Activated naive CD4-positive, alpha-beta T cell treated with Interleukin-2 at 50 U/mL for 16 hours (primary cell): ENCODE data around the gene AEBP2.
"Not testable (repeated sequence)": the region's sequence is repeated elsewhere in the genome, so short reads cannot be mapped to it uniquely, and the experiment has no call there.

Source experiments
- DNase-seq: peaks from one replicate; pipeline ENCODE4 v3.0.0-alpha.2; 2020

AEBP2 gene

DNA sequence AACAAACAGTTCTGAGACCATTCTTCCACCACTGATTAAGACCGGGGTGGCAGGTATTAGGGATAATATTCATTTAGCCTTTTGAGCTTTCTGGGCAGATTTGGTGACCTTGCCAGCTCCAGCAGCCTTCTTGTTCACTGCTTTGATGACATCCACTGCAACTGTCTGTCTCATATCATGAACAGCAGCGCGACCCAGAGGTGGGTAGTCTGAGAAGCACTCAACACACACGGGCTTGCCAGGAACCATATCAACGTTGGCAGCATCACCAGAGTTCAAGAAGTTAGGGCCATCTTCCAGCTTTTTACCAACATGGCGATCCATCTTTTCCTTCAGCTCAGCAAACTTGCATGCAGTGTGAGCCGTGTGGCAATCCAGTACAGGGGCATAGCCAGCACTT is 16.9 kb downstream of the AEBP2 start:
- DNase-seq = no peak

DNA sequence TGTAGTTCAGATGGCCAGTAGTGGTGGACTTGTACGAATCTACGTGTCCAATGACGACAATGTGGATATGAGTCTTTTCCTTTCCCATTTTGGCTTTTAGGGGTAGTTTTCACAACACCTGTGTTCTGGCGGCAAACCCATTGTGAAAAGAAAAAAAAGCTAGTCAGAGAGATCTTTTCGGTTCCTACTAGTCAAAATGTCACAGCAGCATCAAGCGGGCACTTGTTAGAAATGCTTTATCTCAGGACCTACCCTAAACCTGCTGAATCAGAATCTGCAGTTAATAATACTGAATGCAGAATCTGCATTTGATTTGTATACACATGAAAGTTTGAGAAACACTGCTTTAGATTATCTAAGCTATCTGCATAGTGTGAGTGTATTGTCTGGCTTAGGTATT is 18.3 kb downstream of the AEBP2 start:
- no peak for DNase-seq

DNA sequence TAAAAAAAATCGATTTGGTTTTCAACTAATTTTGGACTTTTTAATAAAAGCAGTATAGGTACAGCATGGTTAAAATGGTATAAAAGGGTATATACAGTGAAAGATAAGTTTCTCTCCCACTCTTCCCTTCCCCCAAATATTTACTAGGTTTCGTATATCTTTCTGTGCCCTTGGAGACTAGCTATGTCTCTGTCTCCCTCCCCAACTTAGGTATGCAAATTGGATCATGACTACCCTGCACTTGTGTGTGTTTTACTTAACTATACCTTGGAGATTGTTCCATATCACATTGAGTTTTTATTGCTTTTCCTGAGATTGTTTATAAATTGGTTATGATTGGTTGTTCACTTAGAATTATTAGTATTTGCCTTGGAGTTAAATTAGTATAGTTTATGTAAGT is 19.4 kb downstream of the AEBP2 start:
- no peak for DNase-seq

DNA sequence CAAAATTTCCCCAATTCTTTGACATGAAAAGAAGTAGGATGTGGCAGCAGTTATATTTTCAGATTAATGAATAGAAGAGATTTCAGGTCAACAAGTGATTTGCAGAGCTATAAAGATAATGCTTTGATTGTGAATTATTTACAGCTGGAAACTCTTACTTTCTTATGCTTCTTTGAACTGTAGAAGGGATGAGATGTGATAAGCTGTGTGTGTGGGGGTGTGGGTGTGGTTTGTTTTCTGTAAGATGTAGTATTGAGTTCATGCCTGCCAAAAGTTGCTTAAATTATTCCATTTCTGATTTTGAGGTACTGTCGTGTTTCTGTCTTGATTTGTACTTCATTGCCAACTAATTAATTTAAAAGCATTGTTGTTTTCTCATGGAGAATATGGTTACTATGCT is 22.7 kb downstream of the AEBP2 start:
- DNase-seq = no peak

DNA sequence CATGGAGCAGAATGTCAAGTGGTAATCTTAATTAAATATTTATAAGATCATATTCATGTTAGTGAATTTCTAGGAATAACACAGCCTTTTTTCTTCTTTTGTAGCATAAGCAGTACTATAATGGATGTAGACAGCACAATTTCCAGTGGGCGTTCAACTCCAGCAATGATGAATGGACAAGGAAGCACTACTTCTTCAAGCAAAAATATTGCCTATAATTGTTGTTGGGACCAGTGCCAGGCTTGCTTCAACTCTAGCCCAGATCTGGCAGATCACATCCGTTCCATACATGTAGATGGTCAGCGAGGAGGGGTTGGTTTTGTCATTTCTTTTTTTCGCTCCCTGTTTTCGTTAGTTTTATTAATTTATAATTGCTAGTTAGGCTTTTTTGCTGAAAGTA is 23.1 kb downstream of the AEBP2 start:
- no peak for DNase-seq

DNA sequence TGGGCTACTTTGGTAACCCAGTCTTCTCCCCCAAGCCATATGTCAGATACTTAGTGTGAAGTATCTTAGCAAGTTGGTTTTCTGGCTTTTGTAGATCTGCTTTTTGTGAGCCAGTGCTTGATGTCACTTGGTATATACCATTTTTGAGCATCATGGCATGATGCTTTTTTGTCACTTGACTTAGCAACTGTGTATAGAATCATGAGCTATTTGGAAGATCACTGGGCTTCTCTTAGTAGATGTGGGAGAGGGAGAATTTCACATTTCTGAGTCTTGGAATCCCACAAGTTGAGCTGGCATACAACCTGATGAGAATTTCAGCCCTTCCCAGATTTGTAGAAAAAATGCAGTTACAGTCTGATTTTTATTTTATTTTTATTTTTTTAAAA is 24.9 kb downstream of the AEBP2 start:
- DNase-seq = no peak

DNA sequence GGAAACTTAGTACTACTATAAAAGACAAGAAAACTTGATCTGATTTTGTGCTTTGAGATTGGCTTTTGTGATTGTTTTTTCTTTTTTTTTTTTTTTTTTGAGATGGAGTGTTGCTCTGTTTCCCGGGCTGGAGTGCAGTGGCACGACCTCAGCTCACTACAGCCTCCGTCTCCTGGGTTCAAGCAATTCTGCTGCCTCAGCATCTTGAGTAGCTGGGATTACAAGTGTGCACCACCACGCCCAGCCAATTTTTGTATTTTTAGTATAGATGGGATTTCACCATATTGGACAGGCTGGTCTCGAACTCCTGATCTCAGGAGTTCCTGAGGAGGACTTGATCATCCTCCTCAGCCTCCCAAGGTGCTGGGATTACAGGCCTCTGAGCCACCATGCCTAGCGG is 26.4 kb downstream of the AEBP2 start:
- no peak for DNase-seq

DNA sequence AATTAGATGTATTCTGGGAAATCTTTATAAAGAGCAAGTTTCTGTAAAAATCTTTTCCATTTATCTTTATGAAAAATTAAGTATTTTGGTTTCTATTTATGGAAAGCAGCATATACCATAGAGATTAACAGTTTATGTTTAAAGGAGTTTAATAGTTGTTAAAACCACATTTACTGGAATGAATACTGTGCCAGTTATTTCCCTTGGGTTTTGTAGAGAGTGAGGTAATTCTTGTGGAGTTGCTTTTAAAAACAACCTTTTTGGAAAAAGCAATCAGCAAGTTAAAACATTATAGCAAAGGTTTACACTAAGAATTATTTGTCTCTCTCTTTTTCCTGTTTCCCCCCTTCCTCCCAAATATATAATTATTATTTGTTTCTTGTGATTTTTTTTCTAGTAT is 34.9 kb downstream of the AEBP2 start:
- DNase-seq = no peak

DNA sequence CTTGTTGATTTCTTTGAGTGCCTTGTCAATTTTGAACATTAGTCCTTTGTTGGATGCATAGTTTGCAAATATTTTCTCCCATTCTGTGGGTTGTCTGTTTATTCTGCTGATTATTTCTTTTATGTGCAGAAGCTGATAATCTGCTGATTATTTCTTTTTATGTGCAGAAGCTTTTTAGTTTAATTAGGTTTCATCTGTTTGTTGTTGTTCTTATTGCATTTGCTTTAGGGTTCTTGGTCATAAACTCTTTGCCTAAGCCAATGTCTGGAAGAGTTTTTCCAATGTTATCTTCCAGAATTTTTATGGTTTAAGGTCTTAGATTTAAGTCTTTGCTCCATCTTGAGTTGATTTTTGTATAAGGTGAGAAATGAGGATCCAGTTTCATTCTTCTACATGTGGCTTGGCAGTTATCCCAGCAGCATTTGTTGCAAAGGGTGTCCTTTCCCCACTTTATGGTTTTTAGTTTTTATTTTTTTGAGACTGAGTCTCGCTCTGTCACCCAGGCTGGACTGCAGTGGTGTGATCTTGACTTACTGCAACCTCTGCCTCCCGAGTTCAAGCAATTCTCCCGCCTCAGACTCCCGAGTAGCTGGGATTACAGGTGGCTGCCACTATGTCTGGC is 36.7 kb downstream of the AEBP2 start:
- not testable (repeated sequence) for DNase-seq

DNA sequence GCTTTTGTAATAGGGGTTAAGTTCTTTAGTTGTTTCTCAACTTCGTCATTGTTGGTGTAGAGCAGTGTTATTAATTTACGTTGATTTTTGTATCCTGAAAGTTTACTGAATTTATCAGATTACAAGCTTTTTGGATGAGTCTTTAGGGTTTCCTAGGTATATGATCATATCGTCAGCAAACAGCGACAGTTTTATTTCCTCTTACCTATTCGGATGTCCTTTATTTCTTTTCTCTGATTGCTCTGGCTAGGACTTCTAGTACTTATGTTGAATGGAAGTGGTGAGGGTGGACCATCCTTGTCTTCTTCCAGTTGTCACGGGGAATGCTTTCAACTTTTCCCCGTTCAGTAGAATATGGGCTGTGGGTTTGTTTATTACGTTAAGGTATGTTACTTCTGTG is 37.8 kb downstream of the AEBP2 start:
- no peak for DNase-seq

DNA sequence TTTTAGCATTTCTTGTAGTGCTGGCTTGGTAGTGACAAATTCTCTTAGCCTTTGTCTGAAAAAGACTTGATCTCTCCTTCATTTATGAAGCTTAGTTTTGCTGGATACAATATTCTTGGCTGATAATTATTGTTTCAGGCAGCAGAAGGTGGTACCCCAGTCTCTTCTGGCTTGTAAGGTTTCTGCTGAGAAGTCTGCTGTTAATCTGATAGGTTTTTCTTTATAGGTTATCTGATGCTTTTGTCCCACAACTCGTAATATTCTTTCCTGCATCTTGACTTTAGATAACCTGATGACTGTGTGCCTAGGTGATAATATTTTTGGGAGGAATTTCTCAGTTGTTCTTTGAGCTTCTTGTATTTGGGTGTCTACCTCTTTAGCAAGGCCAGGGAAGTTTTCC is 41.2 kb downstream of the AEBP2 start:
- DNase-seq = no peak

DNA sequence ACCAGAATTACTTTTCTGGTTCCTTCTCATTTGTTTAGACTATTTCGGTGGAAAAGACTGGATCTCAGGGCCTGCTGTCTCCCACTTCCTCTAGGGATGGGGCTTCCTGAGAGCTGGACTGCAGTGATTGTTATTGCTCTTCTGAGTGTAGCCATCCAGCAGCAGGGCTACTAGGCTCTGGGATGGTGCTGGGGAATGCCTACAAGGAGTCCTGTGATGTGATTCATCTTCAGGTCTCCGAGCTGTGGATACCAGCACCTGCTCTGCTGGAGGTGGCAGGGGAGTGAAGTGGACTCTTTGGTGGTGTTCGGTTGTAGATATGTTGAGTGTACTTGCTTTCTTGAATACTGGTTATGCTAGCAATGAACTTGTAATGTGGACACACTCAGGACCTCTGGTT is 42.7 kb downstream of the AEBP2 start:
- no peak for DNase-seq

DNA sequence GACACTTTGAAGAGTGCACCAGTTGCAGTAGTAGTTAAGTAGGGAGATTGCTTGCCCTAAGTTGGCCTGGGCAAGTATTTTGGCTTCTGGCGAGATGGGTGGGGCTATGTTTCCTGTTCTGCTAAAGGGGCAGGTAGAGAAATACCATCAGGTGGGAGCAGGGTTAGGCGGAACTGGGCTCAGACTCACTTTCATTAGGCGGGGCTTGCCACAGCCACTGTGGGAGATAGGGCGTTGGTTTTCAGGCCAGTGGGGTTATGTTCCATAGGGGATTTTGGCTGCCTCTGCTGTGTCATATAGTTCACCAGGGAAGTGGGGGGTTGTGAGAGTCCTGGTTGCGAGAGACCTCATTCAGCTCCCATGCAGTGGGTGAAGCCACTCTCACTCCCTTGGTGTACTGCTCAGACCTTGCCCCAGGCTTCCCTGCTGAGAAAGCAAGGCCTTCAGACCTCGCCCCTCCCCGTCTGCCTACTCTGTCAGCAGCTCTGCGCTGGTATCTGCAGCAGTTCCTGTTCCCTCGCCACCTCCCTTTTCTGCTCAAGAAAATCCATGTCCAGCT is 43.3 kb downstream of the AEBP2 start:
- DNase-seq = peak; percentile 75

DNA sequence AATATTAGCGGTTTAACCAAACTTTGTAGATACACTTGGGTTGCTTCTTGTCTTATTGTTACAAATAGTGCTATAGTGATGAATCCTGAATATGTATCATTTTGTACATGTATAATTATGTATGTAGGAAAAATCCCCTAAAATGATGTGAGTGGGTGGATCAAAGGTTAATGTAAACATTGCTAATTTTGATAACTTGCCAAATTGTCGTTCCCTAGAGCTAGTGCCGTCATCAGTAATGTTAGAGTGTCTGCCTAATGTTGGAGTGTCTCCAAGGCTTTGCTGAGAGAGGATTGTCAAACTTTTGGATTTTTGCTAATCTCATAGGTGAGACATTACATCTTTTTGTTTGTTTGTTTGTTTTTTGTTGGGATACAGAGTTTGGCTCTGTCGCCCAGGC is 44.4 kb downstream of the AEBP2 start:
- no peak for DNase-seq

DNA sequence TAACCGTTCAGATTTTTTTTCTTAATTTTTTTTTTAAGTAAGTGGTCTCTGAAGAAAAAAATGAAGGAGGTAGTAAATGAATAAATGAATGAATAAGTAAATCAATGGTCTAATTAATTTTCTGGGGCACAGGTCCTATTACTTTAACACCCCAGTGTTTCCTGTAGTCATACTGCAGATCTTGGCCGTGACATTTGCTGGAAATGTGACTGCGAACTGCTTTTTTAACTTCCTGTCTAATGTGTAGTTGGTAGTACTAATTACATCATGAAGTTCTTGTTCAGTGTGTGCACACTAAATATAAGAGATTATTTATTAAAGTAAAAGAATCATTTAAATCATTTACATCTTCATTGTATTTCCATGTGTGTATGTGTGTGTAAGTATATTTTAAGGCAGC is 45.4 kb downstream of the AEBP2 start:
- DNase-seq = no peak

DNA sequence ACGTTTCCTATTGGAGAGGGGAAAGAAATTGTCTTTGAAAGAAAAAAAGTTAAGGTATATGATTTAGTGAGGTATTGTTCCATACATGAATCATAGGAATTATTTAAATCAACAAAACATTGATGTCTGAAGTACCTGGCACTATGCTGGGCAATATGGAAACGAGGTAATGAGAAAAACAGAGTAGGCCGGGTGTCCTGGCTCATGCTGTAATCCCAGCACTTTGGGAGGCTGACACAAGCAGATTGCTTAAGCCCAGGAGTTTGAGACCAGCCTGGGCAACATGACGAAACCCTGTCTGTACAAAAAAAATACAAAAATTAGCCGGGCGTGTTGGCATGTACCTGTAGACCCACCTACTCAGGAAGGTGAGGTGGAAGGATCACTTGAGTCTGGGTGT is 45.9 kb downstream of the AEBP2 start:
- no peak for DNase-seq

DNA sequence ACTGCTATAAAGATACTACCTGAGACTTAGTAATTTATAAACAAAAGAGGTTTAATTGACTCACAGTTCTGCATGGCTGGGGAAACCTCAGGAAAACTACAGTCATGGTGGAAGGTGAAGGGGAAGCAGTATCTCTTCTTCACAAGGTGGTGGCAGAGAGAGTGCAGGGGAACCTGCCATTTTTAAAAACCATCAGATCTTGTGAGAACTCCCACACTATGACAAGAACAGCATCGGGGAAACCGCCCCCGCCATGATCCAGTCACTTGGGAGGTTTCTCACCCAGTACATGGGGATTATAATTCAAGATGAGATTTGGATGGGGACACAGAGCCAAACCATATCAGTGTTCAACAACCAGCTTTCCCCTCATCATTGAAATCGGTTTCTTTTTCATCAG is 49.9 kb downstream of the AEBP2 start:
- peak; percentile 43 for DNase-seq

DNA sequence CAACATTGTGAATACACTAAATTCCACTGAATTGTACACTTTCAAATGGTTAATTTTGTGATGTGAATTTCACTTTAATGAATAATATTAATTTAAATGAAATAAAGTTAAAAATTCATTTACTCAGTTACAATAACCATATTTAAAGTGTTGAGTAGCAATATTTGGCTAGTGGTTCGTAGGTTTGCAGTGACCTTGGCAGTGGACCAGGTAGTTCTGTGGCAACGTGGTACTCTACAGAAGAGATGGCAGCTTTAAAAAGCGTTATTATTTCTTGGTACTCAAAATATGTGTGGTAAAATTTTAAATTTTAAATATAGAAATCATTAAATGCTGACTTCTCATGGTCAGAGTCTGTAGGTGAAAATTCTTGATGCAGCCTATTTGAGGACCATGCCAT is 51.6 kb downstream of the AEBP2 start:
- no peak for DNase-seq

DNA sequence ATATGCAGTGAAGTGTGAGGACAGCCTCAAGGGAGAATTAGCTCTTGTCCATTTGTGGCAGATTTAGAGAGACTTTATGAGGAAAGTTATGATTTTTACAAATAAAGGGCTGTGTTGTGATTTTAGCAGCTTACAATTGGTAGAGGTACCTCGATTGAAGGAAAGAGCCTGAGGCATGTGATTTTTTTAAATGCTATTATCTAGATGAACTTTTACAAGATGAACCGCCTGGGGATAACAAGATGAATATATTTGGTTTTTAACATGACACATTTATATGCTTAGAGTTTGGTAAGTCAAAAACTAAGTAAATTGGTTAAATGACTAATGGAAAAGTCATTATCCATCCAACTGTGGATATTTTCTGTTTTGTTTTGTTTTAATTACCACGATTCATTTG is 52.6 kb downstream of the AEBP2 start:
- DNase-seq = no peak

DNA sequence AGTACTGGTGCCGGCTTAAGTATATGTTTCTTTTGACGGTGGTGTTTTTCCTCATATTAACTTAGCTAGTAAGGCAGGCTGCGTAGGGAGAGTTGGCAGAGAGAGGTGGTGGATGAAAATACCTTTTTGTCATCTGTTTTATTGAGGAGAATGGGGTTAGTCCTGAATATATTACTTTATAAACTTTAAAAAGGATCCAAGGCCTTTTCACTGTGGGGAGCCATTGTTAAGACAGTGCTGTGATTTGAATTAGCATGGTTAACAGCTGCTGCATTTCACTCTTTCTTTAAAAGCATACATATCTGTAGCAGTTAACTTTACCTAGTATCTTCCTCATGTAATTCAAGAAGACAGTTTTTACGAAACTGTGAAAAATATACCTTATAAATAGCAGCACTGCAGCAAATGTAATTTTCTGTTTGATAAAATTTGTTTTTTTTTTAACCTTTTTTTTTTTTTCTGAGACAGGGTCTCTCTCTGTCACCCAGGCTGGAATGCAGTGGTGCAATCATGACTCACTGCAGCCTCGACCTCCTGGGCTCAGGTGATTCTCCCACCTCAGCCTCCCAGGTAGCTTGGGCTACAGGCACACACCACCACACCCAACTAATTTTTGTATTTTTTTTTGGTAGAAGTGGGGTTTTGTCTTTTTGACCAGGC is 57.1 kb downstream of the AEBP2 start:
- no peak for DNase-seq

DNA sequence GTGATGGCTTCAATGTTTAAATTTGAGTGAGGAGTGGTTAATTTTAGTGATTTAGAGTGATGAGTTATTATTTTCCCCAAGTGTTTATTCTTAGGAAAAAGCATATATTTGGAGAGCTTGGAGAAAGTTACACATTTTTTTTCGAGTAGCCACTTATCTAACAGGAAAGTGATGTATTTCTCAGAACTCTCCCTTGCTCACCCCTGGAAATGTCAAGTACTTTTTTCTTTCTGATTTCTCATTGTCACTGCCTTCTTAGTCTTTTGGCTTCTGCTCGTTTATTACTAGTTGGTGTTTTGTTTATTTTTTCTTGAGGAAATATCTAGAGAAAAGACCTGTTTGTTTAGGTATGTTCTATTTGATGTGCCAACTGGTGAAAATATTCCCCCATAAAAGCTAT is 58.8 kb downstream of the AEBP2 start:
- DNase-seq = no peak

DNA sequence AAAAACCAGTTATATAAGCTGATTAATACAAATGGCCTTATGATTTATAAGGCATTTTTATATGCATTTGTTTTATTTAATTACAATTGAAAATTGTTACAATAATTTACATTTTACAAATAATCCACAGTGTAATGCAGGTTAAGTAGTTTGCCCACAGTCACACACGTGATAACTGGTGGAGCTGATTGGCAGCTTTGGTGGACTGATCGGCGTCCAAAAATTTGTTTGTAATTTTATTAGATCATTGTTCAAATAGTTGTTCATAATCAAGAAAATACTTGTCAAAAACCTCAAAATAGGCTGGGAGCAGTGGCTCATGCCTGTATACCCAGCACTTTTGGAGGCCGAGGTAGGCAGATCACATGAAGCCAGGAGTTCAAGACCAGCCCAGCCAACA is 59.7 kb downstream of the AEBP2 start:
- no peak for DNase-seq

DNA sequence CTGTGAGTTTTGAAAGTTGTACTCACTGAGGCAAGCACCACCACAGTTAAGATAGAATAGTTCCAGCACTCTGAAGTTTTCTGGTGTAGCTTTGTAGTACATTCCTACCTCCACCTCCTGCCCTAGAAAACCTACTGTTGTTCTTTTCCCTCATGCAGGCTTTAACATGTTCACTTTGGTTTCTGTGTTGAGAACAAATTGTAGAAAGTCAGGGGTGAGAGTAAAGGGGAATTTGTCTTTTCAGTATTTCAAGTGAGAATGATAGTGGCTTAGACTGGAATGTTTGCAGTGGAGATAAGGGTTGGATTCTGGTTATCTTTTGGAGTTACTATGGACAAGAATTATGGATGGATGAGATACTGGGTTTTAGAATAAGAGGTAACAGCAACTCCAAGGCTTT is 67.2 kb downstream of the AEBP2 start:
- no peak for DNase-seq

DNA sequence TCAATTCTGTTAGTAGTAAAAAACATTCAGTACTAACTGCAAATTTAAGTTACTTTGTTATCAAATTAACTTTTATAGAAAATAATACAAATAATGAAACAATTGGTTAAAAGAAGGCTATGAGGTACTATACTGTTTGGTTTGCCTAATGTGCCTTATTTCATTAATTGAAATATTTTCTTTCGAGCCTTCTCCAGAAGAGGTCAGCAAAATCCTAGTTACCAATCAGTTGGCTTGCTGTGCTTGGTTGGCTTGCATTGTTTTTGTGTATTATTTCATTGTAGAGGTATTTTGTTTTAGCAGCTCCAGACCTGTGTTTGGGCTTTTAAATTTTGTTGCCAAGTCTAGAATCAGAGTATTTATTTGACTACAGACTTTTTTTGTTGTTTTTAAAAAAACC is 68.5 kb downstream of the AEBP2 start:
- DNase-seq = no peak

DNA sequence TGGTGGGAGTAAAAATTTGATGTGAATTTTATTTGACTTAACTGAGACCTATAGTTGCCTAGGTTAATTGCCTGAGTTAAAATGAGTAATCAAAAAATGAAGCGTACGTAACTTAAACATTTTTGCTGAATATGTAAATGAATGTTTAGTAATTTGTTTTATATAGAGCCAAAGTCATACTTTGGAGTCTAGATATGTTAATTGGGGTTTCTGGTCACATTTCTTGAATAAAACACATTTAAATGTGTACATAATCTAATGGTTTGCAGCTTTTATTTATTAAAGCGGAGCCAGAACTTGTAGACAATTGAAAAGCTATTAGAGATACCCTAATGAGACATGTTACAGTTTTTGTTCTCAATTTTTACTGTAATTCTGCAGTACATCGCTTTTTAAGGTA is 71.2 kb downstream of the AEBP2 start:
- no peak for DNase-seq
